OCI-LY3 (cell line): ENCODE data around the gene FTCD.

Experiments
- H2AFZ ChIP-seq: fragments of 200-600, 300-600 bp; shearing (Covaris generic); 2 replicates; pipeline ENCODE4 v1.6.0; 2014; ENCODE audit warnings: antibody characterized with exemption, low read depth, low read length
- H3K27ac ChIP-seq: fragments of 200-600, 300-600 bp; sonication (generic); 2 replicates; pipeline ENCODE4 v1.5.1; 2014; ENCODE audit warnings: mild to moderate bottlenecking, low read length, moderate library complexity, mixed read lengths
- H3K27me3 ChIP-seq: fragments of 200-600, 300-600 bp; sonication (generic); 2 replicates; pipeline ENCODE4 v1.6.1; 2014; ENCODE audit warnings: low read depth, low read length, mixed read lengths
- H3K36me3 ChIP-seq: fragments of 200-600, 300-600 bp; sonication (generic); replicated peaks from 2 replicates; pipeline ENCODE3; 2014; ENCODE audit warnings: low read depth, low read length, mixed read lengths
- H3K4me1 ChIP-seq: fragments of 300-600, 200-600 bp; sonication (generic); 2 replicates; pipeline ENCODE4 v1.6.1; 2014; ENCODE audit warnings: low read length, mixed read lengths
- H3K4me2 ChIP-seq: fragments of 200-600, 300-600 bp; sonication (generic); 2 replicates; pipeline ENCODE4 v1.6.1; 2014; ENCODE audit warnings: low read length, mixed read lengths
- H3K4me3 ChIP-seq: fragments of 300-600, 200-600 bp; sonication (generic); 2 replicates; pipeline ENCODE4 v1.5.1; 2014; ENCODE audit warnings: antibody characterized with exemption, mild to moderate bottlenecking, low read length, moderate library complexity
- H3K79me2 ChIP-seq: fragments of 300-600, 200-600 bp; shearing (Covaris generic); 2 replicates; pipeline ENCODE4 v1.6.1; 2014; ENCODE audit warnings: mild to moderate bottlenecking, low read length, mixed read lengths
- H3K9ac ChIP-seq: fragments of 300-600, 200-600 bp; shearing (Covaris generic); 2 replicates; pipeline ENCODE4 v1.6.0; 2014; ENCODE audit warnings: mild to moderate bottlenecking, low read length, moderate library complexity
- H3K9me3 ChIP-seq: fragments of 200-600, 300-600 bp; shearing (Covaris generic); 2 replicates; pipeline ENCODE4 v1.6.1; 2014; ENCODE audit warnings: low read length, mixed read lengths; ENCODE audit not compliant: insufficient read depth
- H4K20me1 ChIP-seq: fragments of 200-600, 300-600 bp; sonication (generic); 2 replicates; pipeline ENCODE4 v1.6.1; 2016; ENCODE audit warnings: low read length, mixed read lengths; ENCODE audit not compliant: insufficient read depth
- CTCF ChIP-seq: fragments of 200-600, 300-600 bp; sonication (generic); IDR thresholded peaks from 2 replicates; pipeline ENCODE4 v1.5.1; 2014; ENCODE audit warnings: antibody characterized with exemption, low read length, low read depth
- EZH2phosphoT487 ChIP-seq: fragments of 200-600 bp; shearing (Covaris generic); IDR thresholded peaks from 2 replicates; pipeline ENCODE4 v1.6.1; 2018; ENCODE audit warnings: antibody characterized with exemption, mixed run types, low read depth

Gene FTCD

GRCh38 chr21:46118316-46119143 is 36.8 kb downstream of the FTCD start:
- H3K79me2 ChIP-seq, result no peaks in the 10 kb centered on the region
- H2AFZ ChIP-seq, result no peak overlapping the region
- no peaks in the 10 kb centered on the region for H3K36me3 ChIP-seq
- no peak overlapping the region for H3K4me2 ChIP-seq
- no peaks in the 10 kb centered on the region for H4K20me1 ChIP-seq
- no peak overlapping the region for H3K27ac ChIP-seq
- H3K9me3 ChIP-seq, result no peaks in the 10 kb centered on the region
- H3K27me3 ChIP-seq, result no peaks in the 10 kb centered on the region
- no peak overlapping the region for H3K9ac ChIP-seq
- TF ChIP-seq CTCF (no peak), EZH2phosphoT487 (no peak)
- H3K4me1 ChIP-seq, result no peaks in the 10 kb centered on the region
- no peak overlapping the region for H3K4me3 ChIP-seq

- Histone ChIP-seq H3K27me3 (no peaks in the 10 kb centered on the region), H3K36me3 (no peaks in the 10 kb centered on the region), H3K4me2 (no peak overlapping the region)
Measured at GRCh38 chr21:46117586-46118315, 37.6 kb downstream of the FTCD start.

DNA sequence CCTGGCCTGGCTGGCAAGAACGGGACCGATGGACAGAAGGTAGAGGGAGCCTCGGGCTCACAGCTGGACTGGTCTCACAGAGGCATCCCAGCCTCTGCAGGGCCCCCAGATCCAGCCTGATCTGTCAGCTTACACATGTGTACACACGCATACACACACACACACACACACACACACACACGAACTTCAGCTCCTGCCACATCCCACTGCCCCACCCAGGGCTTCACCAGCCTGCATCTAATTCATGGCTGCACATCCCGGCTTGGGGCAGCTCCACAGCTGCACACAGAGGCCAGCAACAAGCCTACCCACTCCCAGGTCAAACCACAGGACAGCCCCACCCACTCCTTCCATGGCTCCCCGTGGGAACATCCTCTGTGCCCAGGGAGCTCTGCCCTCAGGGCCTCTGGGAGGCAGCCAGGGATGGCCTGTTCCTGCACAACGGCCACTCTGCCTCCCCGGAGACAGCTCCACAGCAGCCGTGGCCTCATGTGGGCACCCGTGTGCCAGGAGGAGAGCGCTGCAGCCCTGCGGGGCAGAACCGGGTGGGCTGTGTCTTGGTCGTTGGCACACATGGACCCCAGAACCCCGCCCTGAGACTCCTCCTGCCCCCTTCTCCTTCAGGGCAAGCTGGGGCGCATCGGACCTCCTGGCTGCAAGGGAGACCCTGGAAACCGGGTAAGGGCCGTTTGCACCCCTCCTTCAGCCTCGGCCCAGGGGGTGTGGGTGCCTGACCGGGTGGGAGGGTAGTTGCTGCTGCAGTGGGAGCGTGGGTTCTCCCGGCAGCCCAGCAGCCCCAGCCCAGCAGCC is 38.4 kb downstream of the FTCD start:
- H3K4me2 ChIP-seq, result no peak overlapping the region
- no peak overlapping the region for H3K9ac ChIP-seq
- no peak overlapping the region for H3K4me3 ChIP-seq
- H2AFZ ChIP-seq, result no peak overlapping the region
- no peaks in the 10 kb centered on the region for H3K9me3 ChIP-seq
- no peaks in the 10 kb centered on the region for H3K36me3 ChIP-seq
- TF ChIP-seq CTCF (no peak), EZH2phosphoT487 (no peak)
- H3K27ac ChIP-seq, result no peak overlapping the region
- no peaks in the 10 kb centered on the region for H4K20me1 ChIP-seq
- no peaks in the 10 kb centered on the region for H3K79me2 ChIP-seq
- H3K4me1 ChIP-seq, result no peaks in the 10 kb centered on the region
- H3K27me3 ChIP-seq, result no peaks in the 10 kb centered on the region

More at GRCh38 chr21:46117586-46118315, 37.6 kb downstream of the FTCD start:
- no peaks in the 10 kb centered on the region for H3K79me2 ChIP-seq
- H3K27ac ChIP-seq, result no peak overlapping the region
- no peak overlapping the region for H2AFZ ChIP-seq
- H3K9me3 ChIP-seq, result no peaks in the 10 kb centered on the region
- no peaks in the 10 kb centered on the region for H3K4me1 ChIP-seq
- no peak overlapping the region for H3K9ac ChIP-seq
- TF ChIP-seq EZH2phosphoT487 (no peak), CTCF (no peak)
- H3K4me3 ChIP-seq, result no peak overlapping the region
- H4K20me1 ChIP-seq, result no peaks in the 10 kb centered on the region
